ENCODE measurements around the gene PEMT.

Gene PEMT

GRCh38 chr17:17605729-17606088, 14.2 kb upstream of the PEMT start:
- in situ Hi-C loops (cut with MboI; ENCODE audit: low sequenced_read_pairs) = no loop called here

- in situ Hi-C loops (cut with MboI; ENCODE audit: low sequenced_read_pairs) = no loop called here
These were observed 13.7 kb upstream of the PEMT start for GRCh38 chr17:17605083-17605728.

GRCh38 chr17:17603895-17604225, 12.4 kb upstream of the PEMT start:
- in situ Hi-C loops (cut with MboI; ENCODE audit: low sequenced_read_pairs) = no loop called here

GRCh38 chr17:17603178-17603894, 11.8 kb upstream of the PEMT start:
- in situ Hi-C loops (cut with MboI; ENCODE audit: low sequenced_read_pairs) = no loop called here

- in situ Hi-C loops (cut with MboI; ENCODE audit: low sequenced_read_pairs) = no loop called here
These were observed 8.5 kb upstream of the PEMT start for GRCh38 chr17:17599965-17600364.

- in situ Hi-C loops (cut with MboI; ENCODE audit: low sequenced_read_pairs) = no loop called here
These were observed 6.5 kb upstream of the PEMT start for GRCh38 chr17:17598003-17598402.

- in situ Hi-C loops (cut with MboI; ENCODE audit: low sequenced_read_pairs) = no loop called here
These were observed 4.2 kb upstream of the PEMT start for GRCh38 chr17:17595755-17596154.

GRCh38 chr17:17593222-17593620, 1.7 kb upstream of the PEMT start:
- in situ Hi-C loops (cut with MboI; ENCODE audit: low sequenced_read_pairs) = no loop called here

- in situ Hi-C loops (cut with MboI; ENCODE audit: low sequenced_read_pairs) = no loop called here
These were observed 589 bp downstream of the PEMT start for GRCh38 chr17:17590883-17591354.

GRCh38 chr17:17590141-17590751, 1.3 kb downstream of the PEMT start:
- in situ Hi-C loops (cut with MboI; ENCODE audit: low sequenced_read_pairs) = no loop called here

- in situ Hi-C loops (cut with MboI; ENCODE audit: low sequenced_read_pairs) = no loop called here
These were observed 3.7 kb downstream of the PEMT start for GRCh38 chr17:17587614-17588337.

- in situ Hi-C loops (cut with MboI; ENCODE audit: low sequenced_read_pairs) = no loop called here
These were observed 9.1 kb downstream of the PEMT start for GRCh38 chr17:17582372-17582771.

GRCh38 chr17:17581509-17581908, 10.0 kb downstream of the PEMT start:
- in situ Hi-C loops (cut with MboI; ENCODE audit: low sequenced_read_pairs) = no loop called here

- in situ Hi-C loops (cut with MboI; ENCODE audit: low sequenced_read_pairs) = no loop called here
These were observed 10.6 kb downstream of the PEMT start for GRCh38 chr17:17580662-17581470.

GRCh38 chr17:17579691-17580090, 11.8 kb downstream of the PEMT start:
- in situ Hi-C loops (cut with MboI; ENCODE audit: low sequenced_read_pairs) = no loop called here

GRCh38 chr17:17577373-17577772, 14.1 kb downstream of the PEMT start:
- in situ Hi-C loops (cut with MboI; ENCODE audit: low sequenced_read_pairs) = no loop called here

GRCh38 chr17:17576772-17577234, 14.7 kb downstream of the PEMT start:
- in situ Hi-C loops (cut with MboI; ENCODE audit: low sequenced_read_pairs) = no loop called here

- in situ Hi-C loops (cut with MboI; ENCODE audit: low sequenced_read_pairs) = no loop called here
These were observed 15.9 kb downstream of the PEMT start for GRCh38 chr17:17575360-17576251.

GRCh38 chr17:17573912-17574311, 17.6 kb downstream of the PEMT start:
- in situ Hi-C loops (cut with MboI; ENCODE audit: low sequenced_read_pairs) = no loop called here

All from hTERT RPE-1 (cell line).